ENCODE data around the gene CD99L2.

The CD99L2 gene

GRCh38 chrX:150767045-150767395 is 131.4 kb downstream of the CD99L2 start:
- no peak for DNase-seq (ENCODE audit: insufficient read length, low spot score)
- FAIRE-seq = no peak

GRCh38 chrX:150766351-150767044 is 132.0 kb downstream of the CD99L2 start:
- DNase-seq (ENCODE audit: insufficient read length, low spot score) (no peak), FAIRE-seq (no peak)

GRCh38 chrX:150765782-150766350 is 132.6 kb downstream of the CD99L2 start:
- FAIRE-seq = no peak
- DNase-seq (ENCODE audit: insufficient read length, low spot score) = no peak

DNA sequence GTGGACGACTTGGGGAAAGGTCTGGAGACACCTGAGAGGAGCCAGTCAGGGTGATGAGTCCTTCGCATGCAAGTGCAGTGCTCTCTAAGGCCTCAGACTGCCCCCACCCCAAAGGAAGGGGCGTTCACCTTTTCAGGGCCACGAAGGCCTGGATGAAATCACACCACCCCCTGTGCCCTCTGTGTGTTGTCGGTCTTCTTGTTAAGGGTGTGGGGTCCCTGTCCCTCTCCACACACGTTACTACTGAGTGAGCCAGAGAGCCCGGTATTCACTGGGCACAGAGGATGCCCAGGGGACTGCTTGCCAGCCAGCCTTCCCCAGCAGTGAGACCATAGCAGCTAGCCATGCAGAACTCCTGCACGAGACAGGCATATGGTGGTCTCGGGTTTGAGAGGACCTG is 133.2 kb downstream of the CD99L2 start:
- FAIRE-seq (no peak), DNase-seq (ENCODE audit: insufficient read length, low spot score) (no peak)

DNA sequence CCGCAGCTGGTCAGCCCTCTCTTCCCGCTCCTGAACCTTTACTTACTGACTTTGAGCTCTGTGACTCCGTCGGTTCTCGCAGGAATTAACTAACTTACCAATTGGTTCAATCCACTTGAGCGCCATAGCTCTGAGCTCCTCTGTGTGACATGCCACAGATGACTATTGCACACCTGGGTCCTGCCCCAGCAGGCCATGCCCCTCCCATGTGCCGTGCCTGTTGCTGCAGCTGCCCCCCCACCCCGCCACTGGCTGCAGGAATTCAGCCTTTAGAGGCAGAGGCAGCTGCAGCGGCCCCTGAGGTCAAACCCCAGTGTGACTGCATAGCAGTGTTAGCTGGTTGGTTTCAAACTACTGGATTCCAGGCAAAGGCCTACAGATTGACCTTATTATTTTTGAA is 134.7 kb downstream of the CD99L2 start:
- DNase-seq (ENCODE audit: insufficient read length, low spot score) (no peak), FAIRE-seq (no peak)

DNA sequence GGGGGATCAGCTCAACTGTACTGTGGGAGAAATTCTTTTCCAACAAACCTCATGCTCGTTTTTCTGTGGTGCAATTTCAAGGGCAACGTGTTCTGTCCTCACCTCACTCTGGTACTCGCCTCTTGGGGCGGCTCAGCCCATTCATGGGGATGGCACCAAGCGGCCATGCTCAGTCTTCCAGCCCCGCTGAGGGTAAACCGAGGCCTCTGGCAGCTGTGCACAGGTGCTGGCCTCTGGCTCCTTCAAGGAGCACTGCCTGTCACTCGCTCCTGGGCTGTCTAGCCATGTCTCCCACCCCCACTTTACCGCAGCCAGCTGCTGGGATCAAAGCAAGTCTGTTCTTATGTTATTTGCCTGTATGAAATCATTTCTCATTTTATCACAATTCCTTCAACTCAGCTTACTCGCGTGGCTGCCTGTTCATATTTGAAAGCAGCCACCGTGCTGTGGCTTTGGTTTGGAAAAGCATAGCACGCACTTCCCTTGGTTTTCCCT is 135.1 kb downstream of the CD99L2 start:
- DNase-seq (ENCODE audit: insufficient read length, low spot score) = no peak
- FAIRE-seq = no peak

DNA sequence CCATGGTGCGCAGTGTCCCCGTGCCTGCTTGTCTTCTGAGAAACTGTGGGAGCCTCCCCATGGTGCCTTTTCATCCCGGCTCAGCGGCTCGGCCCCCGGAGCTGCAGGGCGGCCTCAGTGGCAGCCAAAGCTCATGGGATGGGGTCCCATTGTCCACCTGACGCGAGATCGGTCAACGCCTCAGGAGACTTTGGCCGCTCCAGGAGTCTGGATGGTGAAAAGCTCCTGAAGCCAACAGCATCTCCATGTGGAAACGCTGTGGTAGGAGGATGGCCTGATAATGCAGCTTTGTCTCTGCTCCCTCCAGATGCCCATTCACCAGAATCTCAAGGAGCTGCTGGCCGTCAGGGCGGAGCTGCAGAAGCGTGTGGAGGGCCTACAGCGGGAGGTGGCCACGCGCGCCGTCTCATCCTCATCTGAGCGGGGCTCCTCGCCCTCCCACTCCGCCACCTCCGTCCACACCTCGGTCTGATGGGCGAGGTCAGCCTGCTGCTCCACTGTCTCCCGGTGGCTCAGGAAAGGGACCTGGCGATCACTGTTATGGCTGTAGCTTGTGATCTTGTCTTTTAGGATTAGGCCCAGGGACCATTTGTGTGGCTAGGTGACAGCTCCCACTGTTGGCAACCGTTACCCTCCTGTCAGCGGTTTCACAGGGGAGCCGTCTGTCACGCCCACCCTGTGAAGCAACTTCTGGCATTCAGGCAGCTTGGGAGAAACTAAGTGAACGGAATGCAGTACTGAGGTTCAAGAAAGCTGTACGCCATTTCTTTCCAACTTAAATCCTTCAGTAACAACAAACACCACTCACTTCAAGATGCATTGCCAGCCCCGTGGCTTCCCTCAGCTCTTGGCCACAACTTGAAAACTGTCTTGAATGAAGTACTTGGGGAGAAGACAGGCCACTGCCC is 136.0 kb downstream of the CD99L2 start:
- DNase-seq (ENCODE audit: insufficient read length, low spot score) (no peak), FAIRE-seq (no peak)

DNA sequence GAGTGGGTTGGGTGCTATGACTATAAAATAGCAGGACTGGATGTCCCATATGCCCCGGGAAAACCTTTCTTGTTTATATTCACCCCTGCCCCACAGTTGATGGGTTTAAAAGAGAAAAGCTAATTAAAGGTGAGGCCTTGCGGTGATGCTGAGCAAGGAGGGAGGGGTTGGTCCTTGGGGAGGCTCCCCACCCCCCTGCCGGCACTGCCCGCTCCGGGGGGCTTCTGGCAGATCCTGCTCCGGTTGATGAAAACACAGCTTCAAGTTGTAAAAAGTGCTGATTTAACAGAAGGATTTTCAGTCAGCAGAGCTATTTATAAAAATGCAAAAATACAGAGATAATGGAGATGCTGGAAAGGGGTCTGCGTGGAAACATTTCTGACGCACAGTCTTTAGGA is 136.7 kb downstream of the CD99L2 start:
- FAIRE-seq (no peak), DNase-seq (ENCODE audit: insufficient read length, low spot score) (no peak)

- FAIRE-seq (no peak), DNase-seq (ENCODE audit: insufficient read length, low spot score) (no peak)
Observed at GRCh38 chrX:150761176-150761818, 137.2 kb downstream of the CD99L2 start.

- DNase-seq (ENCODE audit: insufficient read length, low spot score) = no peak
Observed at GRCh38 chrX:150759568-150760416, 138.7 kb downstream of the CD99L2 start.

DNA sequence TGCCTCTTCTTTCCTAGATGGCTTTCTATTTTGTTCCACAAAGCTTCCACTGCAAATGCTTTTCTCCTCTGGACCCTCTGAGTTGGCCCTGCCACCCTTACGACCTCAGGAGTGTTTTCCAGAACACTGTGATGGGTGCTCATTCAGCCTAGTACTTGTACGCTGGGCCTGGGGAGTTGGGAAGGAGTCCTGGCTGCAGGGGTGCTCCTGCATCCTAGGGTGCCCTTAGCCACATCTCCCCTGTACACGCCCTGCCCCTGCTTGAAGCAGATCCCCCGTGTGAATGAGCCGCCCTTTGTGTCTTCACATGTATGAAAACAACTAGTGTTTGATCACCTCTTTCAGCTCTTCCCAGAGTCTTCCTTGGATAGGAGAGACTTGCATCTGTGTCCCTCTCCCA is 141.1 kb downstream of the CD99L2 start:
- FAIRE-seq (no peak), DNase-seq (ENCODE audit: insufficient read length, low spot score) (no peak)

More at GRCh38 chrX:150759568-150760416, 138.7 kb downstream of the CD99L2 start:
- peak; percentile 4 for FAIRE-seq

DNA sequence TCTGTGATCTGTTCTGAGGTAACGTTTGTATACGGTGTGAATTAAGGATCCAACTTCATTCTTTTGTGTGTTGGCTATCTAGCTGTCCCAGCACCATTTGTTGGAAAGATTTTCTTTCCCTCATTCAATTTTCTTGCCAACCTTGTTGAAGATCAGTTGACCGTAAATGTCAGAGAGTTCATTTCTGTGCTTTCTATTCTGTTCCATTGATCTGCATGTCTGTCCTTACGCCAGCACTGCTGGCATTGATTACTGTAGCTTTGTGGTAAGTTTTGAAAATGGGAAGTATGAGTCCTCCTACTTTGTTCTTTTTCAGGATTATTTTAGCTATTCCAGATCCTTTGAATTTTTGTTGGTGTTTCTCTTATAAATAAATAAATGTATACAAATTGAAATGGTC is 144.5 kb downstream of the CD99L2 start:
- FAIRE-seq (no peak), DNase-seq (ENCODE audit: insufficient read length, low spot score) (no peak)

DNA sequence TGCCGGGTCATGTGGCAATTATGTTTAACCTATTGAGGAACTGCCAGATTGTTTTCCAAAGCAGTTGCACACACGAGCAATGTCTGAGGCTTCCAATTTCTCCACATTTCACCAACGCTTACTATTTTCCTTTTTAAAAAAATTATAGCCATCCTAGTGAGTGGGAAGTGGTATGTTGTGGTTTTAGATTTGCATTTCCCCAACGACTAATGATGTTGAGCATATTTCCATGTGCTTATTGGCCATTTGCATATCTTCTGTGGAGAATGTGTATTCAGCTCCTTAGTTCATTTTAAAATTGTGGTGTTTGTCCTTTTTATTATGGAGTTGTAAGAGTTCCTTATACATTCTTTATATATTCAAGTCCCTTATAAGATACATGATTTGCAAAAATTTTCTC is 145.1 kb downstream of the CD99L2 start:
- DNase-seq (ENCODE audit: insufficient read length, low spot score) (no peak), FAIRE-seq (no peak)

GRCh38 chrX:150752124-150752523 is 146.3 kb downstream of the CD99L2 start:
- FAIRE-seq (no peak), DNase-seq (ENCODE audit: insufficient read length, low spot score) (no peak)

- DNase-seq (ENCODE audit: insufficient read length, low spot score) (no peak), FAIRE-seq (peak; percentile 93)
Observed at GRCh38 chrX:150736475-150736874, 162.0 kb downstream of the CD99L2 start.

DNA sequence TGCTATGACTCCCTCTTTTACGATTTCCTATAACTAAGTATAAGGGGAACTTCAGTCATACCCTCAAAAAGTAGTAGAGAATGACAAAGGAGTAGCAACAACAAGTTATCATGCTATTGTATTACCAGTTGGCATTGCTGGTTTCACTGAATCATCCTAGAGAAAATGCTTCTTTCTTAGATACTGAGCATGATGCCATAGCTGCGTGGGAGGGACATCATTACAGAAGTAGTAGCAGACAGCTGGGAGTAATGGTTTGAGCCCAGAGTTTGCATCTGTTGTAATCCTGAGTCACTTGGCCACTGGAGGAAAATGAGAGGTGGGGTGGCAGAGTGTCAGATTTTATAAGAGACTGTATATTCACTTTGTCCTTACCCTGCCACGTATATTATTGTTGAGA is 166.7 kb downstream of the CD99L2 start:
- no peak for DNase-seq (ENCODE audit: insufficient read length, low spot score)
- FAIRE-seq = no peak

DNA sequence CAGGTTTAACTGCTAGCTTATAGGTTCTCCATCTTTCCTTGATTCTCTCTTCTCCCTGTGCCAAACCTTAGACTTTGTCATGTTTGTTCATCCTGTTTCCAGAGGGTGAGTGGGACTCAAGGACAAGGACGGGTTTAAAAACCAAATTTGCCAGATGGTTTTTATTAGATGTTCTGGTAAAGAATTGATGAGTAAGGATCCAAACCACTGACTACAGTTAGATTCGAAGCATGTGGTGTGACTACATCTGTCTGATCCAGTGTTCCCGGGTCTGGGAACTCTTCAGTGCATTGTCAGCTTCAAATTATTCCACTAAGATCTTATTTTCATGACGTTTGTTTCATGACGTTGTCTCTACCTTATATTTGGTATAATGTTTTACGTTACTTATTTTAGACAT is 167.7 kb downstream of the CD99L2 start:
- FAIRE-seq (no peak), DNase-seq (ENCODE audit: insufficient read length, low spot score) (no peak)

DNA sequence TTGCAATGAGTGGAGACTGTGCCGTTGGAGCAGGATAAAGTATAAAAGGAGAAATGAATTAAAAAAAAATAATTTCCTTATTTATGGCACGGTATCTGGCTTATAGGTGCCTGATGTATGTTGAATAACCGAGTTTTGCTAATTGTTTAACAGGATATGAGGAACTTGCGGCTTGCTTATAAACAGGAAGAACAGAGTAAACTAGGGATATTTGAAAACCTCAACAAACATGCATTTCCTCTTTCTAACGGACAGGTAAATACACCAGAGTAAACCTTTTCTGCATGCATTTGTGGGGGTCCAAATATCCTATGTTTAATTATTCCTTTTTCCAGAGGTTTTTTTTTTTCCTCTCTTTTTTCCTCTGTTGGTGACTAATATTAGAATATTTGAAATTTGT is 168.5 kb downstream of the CD99L2 start:
- no peak for FAIRE-seq

DNA sequence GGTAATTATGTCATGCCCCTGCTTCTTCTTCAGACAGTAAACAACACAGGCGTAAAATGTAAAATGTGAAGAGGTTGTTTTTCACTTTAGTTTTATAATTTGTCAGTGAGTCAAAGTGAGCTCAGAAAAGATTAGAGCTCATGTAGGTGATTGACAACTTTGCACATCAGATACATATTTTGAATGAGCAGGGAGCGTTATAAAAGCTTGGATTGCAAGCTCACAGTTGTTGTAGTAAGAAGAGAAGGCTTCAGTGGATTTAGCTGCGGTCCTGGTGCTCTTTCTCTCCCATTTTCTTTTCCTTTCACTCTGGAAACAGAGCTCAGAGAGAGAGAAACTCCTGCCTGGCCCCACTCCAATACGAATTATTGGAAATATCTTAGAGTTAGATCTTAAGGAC is 178.8 kb downstream of the CD99L2 start:
- FAIRE-seq = no peak
- DNase-seq (ENCODE audit: insufficient read length, low spot score) = no peak

More for the DNA sequence above, 168.5 kb downstream of the CD99L2 start:
- DNase-seq (ENCODE audit: insufficient read length, low spot score) = no peak

Measured in GM19239 (cell line).